ENCODE measurements around the gene GPRASP2.

GRCh38 chrX:102720237-102721168 lies 8.3 kb downstream of the GPRASP2 start, which contains the start of gene GPRASP3:
- TF ChIP-seq, protein P1, sequence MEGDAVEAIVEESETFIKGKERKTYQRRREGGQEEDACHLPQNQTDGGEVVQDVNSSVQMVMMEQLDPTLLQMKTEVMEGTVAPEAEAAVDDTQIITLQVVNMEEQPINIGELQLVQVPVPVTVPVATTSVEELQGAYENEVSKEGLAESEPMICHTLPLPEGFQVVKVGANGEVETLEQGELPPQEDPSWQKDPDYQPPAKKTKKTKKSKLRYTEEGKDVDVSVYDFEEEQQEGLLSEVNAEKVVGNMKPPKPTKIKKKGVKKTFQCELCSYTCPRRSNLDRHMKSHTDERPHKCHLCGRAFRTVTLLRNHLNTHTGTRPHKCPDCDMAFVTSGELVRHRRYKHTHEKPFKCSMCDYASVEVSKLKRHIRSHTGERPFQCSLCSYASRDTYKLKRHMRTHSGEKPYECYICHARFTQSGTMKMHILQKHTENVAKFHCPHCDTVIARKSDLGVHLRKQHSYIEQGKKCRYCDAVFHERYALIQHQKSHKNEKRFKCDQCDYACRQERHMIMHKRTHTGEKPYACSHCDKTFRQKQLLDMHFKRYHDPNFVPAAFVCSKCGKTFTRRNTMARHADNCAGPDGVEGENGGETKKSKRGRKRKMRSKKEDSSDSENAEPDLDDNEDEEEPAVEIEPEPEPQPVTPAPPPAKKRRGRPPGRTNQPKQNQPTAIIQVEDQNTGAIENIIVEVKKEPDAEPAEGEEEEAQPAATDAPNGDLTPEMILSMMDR (IDR thresholded peaks at IDR 0.05 in 8 of 11, conservative IDR thresholded peaks at IDR 0.05 in 3 of 11): no peak
- TF ChIP-seq POLR2A (IDR thresholded peaks at IDR 0.05) (no peak), POLR2AphosphoS5 (IDR thresholded peaks at IDR 0.05) (peak; percentile 40 to 78 (median 64))
